Neuronal stem cell (in vitro differentiated cells): ENCODE results near the gene TRABD2A.
A peak's percentile ranks its signal among the peaks of the same experiment; 100 is the strongest.

Experiments
- DNase-seq: peaks from one replicate; pipeline ENCODE4 v3.0.0-alpha.2; 2013; ENCODE audit warnings: low spot score
- H2AFZ ChIP-seq: one replicate; pipeline ENCODE4 v1.6.1; 2013; ENCODE audit warnings: mild to moderate bottlenecking, low read length, inconsistent platforms
- H2AK5ac ChIP-seq: 2 replicates; pipeline ENCODE4 v1.6.1; 2013; ENCODE audit warnings: low read depth, mild to moderate bottlenecking, inconsistent platforms, low read length, moderate library complexity, mixed read lengths
- H2BK120ac ChIP-seq: 2 replicates; pipeline ENCODE4 v1.6.1; 2013; ENCODE audit warnings: low read depth, mild to moderate bottlenecking, inconsistent platforms, low read length, moderate library complexity, mixed read lengths
- H2BK12ac ChIP-seq: one replicate; pipeline ENCODE4 v1.6.1; 2013; ENCODE audit warnings: low read length, inconsistent platforms
- H2BK15ac ChIP-seq: 2 replicates; pipeline ENCODE4 v1.6.1; 2013; ENCODE audit warnings: mild to moderate bottlenecking, low read length, inconsistent platforms, mixed read lengths
- H2BK5ac ChIP-seq: one replicate; pipeline ENCODE4 v1.6.1; 2013; ENCODE audit warnings: inconsistent platforms, mild to moderate bottlenecking, low read length, moderate library complexity
- H3K14ac ChIP-seq: one replicate; pipeline ENCODE4 v1.6.1; 2013; ENCODE audit warnings: low read length, inconsistent platforms
- H3K18ac ChIP-seq: 2 replicates; pipeline ENCODE4 v1.6.1; 2013; ENCODE audit warnings: low read length, inconsistent platforms
- H3K23ac ChIP-seq: 2 replicates; pipeline ENCODE4 v1.6.1; 2013; ENCODE audit warnings: low read depth, mild to moderate bottlenecking, mixed read lengths, low read length, inconsistent platforms; ENCODE audit not compliant: poor library complexity
- H3K27ac ChIP-seq: replicated peaks from 3 replicates; pipeline ENCODE4 v1.5.1; 2013; ENCODE audit warnings: low read length, inconsistent platforms
- H3K27me3 ChIP-seq, 3 experiments: 2 replicates each; pipeline ENCODE4 v1.6.1; 2013; ENCODE audit warnings: low read length in 3 of 3, mild to moderate bottlenecking in 2 of 3, inconsistent platforms in 1 of 3, low read depth in 1 of 3, mixed read lengths in 1 of 3, moderate library complexity in 1 of 3; ENCODE audit not compliant: control insufficient read depth in 3 of 3, insufficient read depth in 3 of 3
- H3K36me3 ChIP-seq, 2 donors: replicated peaks in 1 of 2; 2 replicates each; pipeline ENCODE4 v1.6.1; 2013; ENCODE audit warnings: low read length in 2 of 2; ENCODE audit not compliant: control insufficient read depth in 2 of 2, insufficient read depth in 2 of 2
- H3K4ac ChIP-seq: 2 replicates; pipeline ENCODE4 v1.6.1; 2013; ENCODE audit warnings: inconsistent platforms, mild to moderate bottlenecking, low read length, moderate library complexity
- H3K4me1 ChIP-seq, 2 donors: 1 replicate in 1 of 2; 2 replicates in 1 of 2; pipeline ENCODE4 v1.6.1; 2013; ENCODE audit warnings: low read length in 2 of 2, low read depth in 1 of 2; ENCODE audit not compliant: control insufficient read depth in 2 of 2, insufficient read depth in 1 of 2
- H3K4me2 ChIP-seq: one replicate; pipeline ENCODE4 v1.6.1; 2013; ENCODE audit warnings: mild to moderate bottlenecking, low read length, inconsistent platforms; ENCODE audit not compliant: insufficient read depth, poor library complexity, severe bottlenecking
- H3K4me3 ChIP-seq, 2 donors: 2 replicates each; pipeline ENCODE4 v1.5.1; 2013; ENCODE audit warnings: low read length in 2 of 2, mild to moderate bottlenecking in 2 of 2, inconsistent platforms in 1 of 2, moderate library complexity in 1 of 2
- H3K79me1 ChIP-seq: one replicate; pipeline ENCODE4 v1.6.1; 2013; ENCODE audit warnings: low read depth, mild to moderate bottlenecking, inconsistent platforms, low read length, moderate library complexity
- H3K9ac ChIP-seq: one replicate; pipeline ENCODE4 v1.6.1; 2013; ENCODE audit warnings: mild to moderate bottlenecking, low read depth, low read length, inconsistent platforms; ENCODE audit not compliant: poor library complexity
- H3K9me3 ChIP-seq, 2 donors: replicated peaks in 1 of 2; 2 replicates each; pipeline versions ENCODE3 to v1.6.1; 2013; ENCODE audit warnings: low read length in 2 of 2, mild to moderate bottlenecking in 2 of 2, inconsistent platforms in 1 of 2, low read depth in 1 of 2, mixed read lengths in 1 of 2, moderate library complexity in 1 of 2; ENCODE audit not compliant: control insufficient read depth in 2 of 2, insufficient read depth in 1 of 2
- H4K8ac ChIP-seq: one replicate; pipeline ENCODE4 v1.6.1; 2013; ENCODE audit warnings: low read depth, mild to moderate bottlenecking, inconsistent platforms, low read length, moderate library complexity
- H4K91ac ChIP-seq: one replicate; pipeline ENCODE4 v1.6.1; 2013; ENCODE audit warnings: low read length, low read depth, mild to moderate bottlenecking, inconsistent platforms; ENCODE audit not compliant: poor library complexity
- WGBS, 2 donors: extraction: QIAGEN DNeasy Blood & Tissue Kit; methylation state at CpG; one replicate each; pipeline ENCODE4 v1.1.7; 2013; ENCODE audit warnings: missing lambda C conversion rate in 2 of 2, mixed read lengths in 1 of 2; ENCODE audit not compliant: insufficient read length in 2 of 2, insufficient replicate concordance in 1 of 2; ENCODE audit errors: extremely low coverage in 2 of 2; 5-methylcytosine and 5-hydroxymethylcytosine counted together

The TRABD2A gene

GRCh38 chr2:84830095-84830494 is 50.8 kb downstream of the TRABD2A start:
- H3K79me1 ChIP-seq: peaks cover 4% of the 10 kb centered on the region
- H2BK12ac ChIP-seq: no peak overlapping the region
- H4K8ac ChIP-seq: no peak overlapping the region
- H2BK120ac ChIP-seq: no peak overlapping the region
- H3K4me2 ChIP-seq: no peak overlapping the region
- H3K4me1 ChIP-seq: peaks cover 1 to 13% of the 10 kb centered on the region in 2 donors
- no peak overlapping the region for H3K27ac ChIP-seq
- H3K23ac ChIP-seq: peak overlapping the region; percentile 2
- H3K14ac ChIP-seq: no peak overlapping the region
- no peak overlapping the region for H2BK15ac ChIP-seq
- H3K4ac ChIP-seq: no peak overlapping the region
- H4K91ac ChIP-seq: no peak overlapping the region
- peaks cover 0 to 5% of the 10 kb centered on the region in 2 donors for H3K9me3 ChIP-seq
- H3K18ac ChIP-seq: peak overlapping the region; percentile 28
- no peak for DNase-seq
- H2BK5ac ChIP-seq: no peak overlapping the region
- peaks cover 0 to 4% (median 0%) of the 10 kb centered on the region in 3 experiments for H3K27me3 ChIP-seq
- no CpG with 5 or more reads among the region's 11 CpGs for WGBS, 2 donors
- peak overlapping the region; percentile 32 for H2AFZ ChIP-seq
- H3K4me3 ChIP-seq: no peak overlapping the region
- H3K36me3 ChIP-seq: peaks cover 0 to 4% of the 10 kb centered on the region in 2 donors
- H3K9ac ChIP-seq: peak overlapping the region; percentile 79
- H2AK5ac ChIP-seq: no peak overlapping the region

- Histone ChIP-seq H3K18ac (peak overlapping the region; percentile 62), H3K9ac (peak overlapping the region; percentile 79), H3K4ac (no peak overlapping the region), H3K27ac (no peak overlapping the region), H2BK12ac (peak overlapping the region; percentile 89), H3K9me3 (peaks cover 0 to 5% of the 10 kb centered on the region in 2 donors), H2BK5ac (no peak overlapping the region), H2BK15ac (peak overlapping the region; percentile 75), H4K8ac (peak overlapping the region; percentile 97), H3K79me1 (peaks cover 4% of the 10 kb centered on the region), H3K14ac (peak overlapping the region; percentile 100), H4K91ac (peak overlapping the region; percentile 97), H3K36me3 (peaks cover 0 to 4% of the 10 kb centered on the region in 2 donors), H3K4me1 (peaks cover 1 to 13% of the 10 kb centered on the region in 2 donors), H3K27me3 (peaks cover 0 to 4% (median 0%) of the 10 kb centered on the region in 3 experiments), H2BK120ac (no peak overlapping the region), H3K4me3 (peak overlapping the region in 1 of 2 donors; percentile 39), H2AFZ (no peak overlapping the region), H2AK5ac (no peak overlapping the region), H3K23ac (peak overlapping the region; percentile 92), H3K4me2 (no peak overlapping the region)
- no peak for DNase-seq
- WGBS, 2 donors: 100% methylated on average over 1 of the region's 2 CpGs; no CpG with 5 or more reads in 1 of the 2 donors
Observed at GRCh38 chr2:84829693-84830092, 51.2 kb downstream of the TRABD2A start.

- no peak overlapping the region for H4K8ac ChIP-seq
- H2BK120ac ChIP-seq: no peak overlapping the region
- H4K91ac ChIP-seq: no peak overlapping the region
- no peak overlapping the region for H3K27ac ChIP-seq
- no peak overlapping the region for H3K18ac ChIP-seq
- H3K23ac ChIP-seq: no peak overlapping the region
- H2AFZ ChIP-seq: no peak overlapping the region
- peaks cover 0 to 5% of the 10 kb centered on the region in 2 donors for H3K9me3 ChIP-seq
- H3K27me3 ChIP-seq: peaks cover 0 to 4% (median 0%) of the 10 kb centered on the region in 3 experiments
- H2BK15ac ChIP-seq: no peak overlapping the region
- no peak for DNase-seq
- H3K4me2 ChIP-seq: no peak overlapping the region
- H2AK5ac ChIP-seq: no peak overlapping the region
- H2BK12ac ChIP-seq: no peak overlapping the region
- no peak overlapping the region for H3K14ac ChIP-seq
- H3K4ac ChIP-seq: no peak overlapping the region
- H3K9ac ChIP-seq: no peak overlapping the region
- no peak overlapping the region for H3K4me3 ChIP-seq
- peaks cover 4% of the 10 kb centered on the region for H3K79me1 ChIP-seq
- H3K36me3 ChIP-seq: peaks cover 0 to 4% of the 10 kb centered on the region in 2 donors
- H3K4me1 ChIP-seq: peaks cover 1 to 12% of the 10 kb centered on the region in 2 donors
- no peak overlapping the region for H2BK5ac ChIP-seq
- no CpG with 5 or more reads among the region's 2 CpGs for WGBS, 2 donors
Observed at GRCh38 chr2:84827978-84828575, 52.8 kb downstream of the TRABD2A start.

- Histone ChIP-seq H3K9ac (no peak overlapping the region), H3K14ac (no peak overlapping the region), H2BK120ac (no peak overlapping the region), H3K4me1 (no peaks in the 10 kb centered on the region), H4K8ac (no peak overlapping the region), H2BK15ac (no peak overlapping the region), H2AK5ac (no peak overlapping the region), H3K9me3 (no peaks in the 10 kb centered on the region), H2BK12ac (no peak overlapping the region), H3K4me3 (no peak overlapping the region), H2BK5ac (no peak overlapping the region), H3K23ac (no peak overlapping the region), H2AFZ (no peak overlapping the region), H4K91ac (no peak overlapping the region), H3K79me1 (no peaks in the 10 kb centered on the region), H3K27ac (no peak overlapping the region), H3K4me2 (no peak overlapping the region), H3K27me3 (peaks cover 0 to 3% (median 0%) of the 10 kb centered on the region in 3 experiments), H3K4ac (no peak overlapping the region), H3K18ac (no peak overlapping the region), H3K36me3 (no peaks in the 10 kb centered on the region)
- WGBS, 2 donors: no CpG with 5 or more reads among the region's 21 CpGs
- no peak for DNase-seq
Observed at GRCh38 chr2:84823788-84824187, 57.1 kb downstream of the TRABD2A start.
